ENCODE results near the gene KIF26B.
"Not testable (repeated sequence)": the region's sequence is repeated elsewhere in the genome, so short reads cannot be mapped to it uniquely, and the experiment has no call there.

KIF26B gene

GRCh38 chr1:245397771-245398170, 243.0 kb downstream of the KIF26B start:
- DNase-seq = no peak

- DNase-seq = no peak
Measured at GRCh38 chr1:245398180-245398579, 243.4 kb downstream of the KIF26B start.

- DNase-seq = no peak
Measured at GRCh38 chr1:245401881-245402587, 247.2 kb downstream of the KIF26B start.

DNA sequence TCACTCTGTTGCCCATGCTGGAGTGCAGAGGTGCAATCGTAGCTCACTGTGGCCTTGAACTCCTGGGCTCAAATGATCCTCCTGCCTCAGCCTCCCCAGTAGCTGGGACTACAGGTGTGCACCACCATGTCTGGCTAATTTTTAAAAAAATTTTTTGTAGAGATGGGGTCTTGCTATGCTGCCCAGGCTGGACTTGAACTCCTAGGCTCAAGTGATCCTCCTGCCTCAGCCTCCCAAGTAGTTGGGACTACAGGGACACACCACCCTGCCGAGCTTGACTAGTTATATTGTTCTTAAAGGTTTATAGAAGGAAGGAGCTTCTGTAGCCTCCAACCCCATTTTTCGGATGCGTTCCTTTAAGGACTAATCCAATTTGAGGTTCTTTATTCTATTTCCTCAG, 248.2 kb downstream of the KIF26B start:
- not testable (repeated sequence) for DNase-seq

GRCh38 chr1:245404527-245404926, 249.7 kb downstream of the KIF26B start:
- no peak for DNase-seq

- DNase-seq = no peak
Measured at GRCh38 chr1:245404952-245405351, 250.2 kb downstream of the KIF26B start.

GRCh38 chr1:245406426-245406825, 251.6 kb downstream of the KIF26B start:
- DNase-seq = no peak

- DNase-seq = no peak
Measured at GRCh38 chr1:245407983-245408382, 253.2 kb downstream of the KIF26B start.

DNA sequence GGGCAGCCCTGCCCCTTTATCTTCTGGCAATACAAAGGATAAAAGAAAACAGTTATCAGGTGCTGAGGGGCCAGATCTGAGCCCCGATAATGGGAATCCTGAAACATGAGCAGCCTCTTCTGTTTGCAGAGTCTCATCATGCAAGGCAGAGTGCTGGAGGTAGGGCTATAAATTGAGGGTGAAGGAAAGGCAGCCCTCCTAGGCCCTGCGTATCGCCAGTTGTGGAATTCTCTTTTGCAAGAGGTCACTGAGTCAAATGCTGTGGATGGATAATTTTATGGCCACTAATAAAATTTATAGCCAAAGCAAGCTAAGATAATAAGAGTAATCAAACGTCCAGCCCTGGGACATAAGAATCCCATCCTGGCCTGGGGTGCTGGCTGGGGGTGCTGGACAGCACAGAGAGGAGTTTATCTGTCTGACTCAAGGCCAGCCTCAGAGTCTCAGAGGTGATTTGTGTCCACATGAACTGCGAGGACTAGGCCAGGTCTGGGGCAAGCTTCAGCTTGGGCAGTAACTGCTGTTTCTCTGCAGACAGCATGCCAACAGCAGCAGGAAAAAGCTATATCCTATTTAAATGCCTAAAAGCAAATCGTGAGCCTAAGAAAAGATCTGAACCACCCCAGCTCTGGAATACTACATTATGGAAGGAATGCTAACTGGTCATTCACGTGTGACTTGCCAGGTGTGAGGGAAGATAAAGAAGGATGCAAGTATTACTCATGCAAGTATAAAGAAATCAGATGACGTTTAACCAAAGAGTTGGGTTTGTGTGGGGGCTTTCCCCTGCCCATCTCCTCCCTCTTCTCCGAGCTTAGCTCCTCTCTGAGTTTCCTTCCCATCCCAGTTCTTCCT, 254.8 kb downstream of the KIF26B start:
- DNase-seq = no peak

GRCh38 chr1:245411245-245412036, 256.7 kb downstream of the KIF26B start:
- DNase-seq = no peak

DNA sequence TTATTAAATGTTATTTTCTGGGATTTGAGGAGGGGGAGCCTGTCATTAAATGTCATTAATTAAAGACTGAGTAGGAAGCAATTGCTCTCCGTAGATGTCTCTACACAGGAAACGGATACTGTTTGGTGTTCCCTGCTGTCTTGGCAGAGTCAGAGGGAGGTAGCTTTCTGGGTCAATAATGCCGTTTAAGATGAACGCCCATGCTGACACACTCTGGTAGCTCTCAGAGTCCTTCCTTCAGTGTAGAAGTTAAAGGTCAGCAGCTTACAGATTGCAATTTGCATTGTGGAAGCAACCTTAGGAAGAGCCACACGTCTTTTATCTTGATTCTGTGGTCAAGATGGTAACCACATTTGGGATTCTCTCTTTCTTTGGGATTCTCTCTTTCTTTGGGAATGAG, 257.5 kb downstream of the KIF26B start:
- DNase-seq = no peak

GRCh38 chr1:245416781-245417180, 262.0 kb downstream of the KIF26B start:
- no peak for DNase-seq

DNA sequence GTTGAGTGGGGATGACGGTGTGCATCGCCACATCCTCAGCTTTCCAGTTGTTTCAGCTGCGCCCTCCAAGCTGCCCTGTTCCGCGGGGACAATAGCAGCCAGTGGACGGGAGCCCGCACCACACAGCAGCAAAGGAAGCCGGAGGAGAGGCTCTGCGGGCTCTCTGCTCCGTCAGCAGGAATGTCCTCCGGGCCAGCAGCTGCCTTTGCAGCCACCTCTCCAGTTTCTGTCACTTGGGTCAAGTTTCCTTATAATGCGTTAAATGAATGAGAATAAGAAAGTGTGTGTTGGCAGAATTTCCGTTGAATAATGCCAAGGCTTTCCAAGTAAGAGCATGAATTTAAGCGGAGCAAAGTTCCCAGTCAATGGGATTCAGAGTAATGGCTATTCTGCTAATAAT, 263.3 kb downstream of the KIF26B start:
- peak; percentile 34 for DNase-seq

GRCh38 chr1:245419461-245419978, 264.7 kb downstream of the KIF26B start:
- DNase-seq = peak; percentile 56

GRCh38 chr1:245419989-245420388, 265.2 kb downstream of the KIF26B start:
- DNase-seq = no peak

DNA sequence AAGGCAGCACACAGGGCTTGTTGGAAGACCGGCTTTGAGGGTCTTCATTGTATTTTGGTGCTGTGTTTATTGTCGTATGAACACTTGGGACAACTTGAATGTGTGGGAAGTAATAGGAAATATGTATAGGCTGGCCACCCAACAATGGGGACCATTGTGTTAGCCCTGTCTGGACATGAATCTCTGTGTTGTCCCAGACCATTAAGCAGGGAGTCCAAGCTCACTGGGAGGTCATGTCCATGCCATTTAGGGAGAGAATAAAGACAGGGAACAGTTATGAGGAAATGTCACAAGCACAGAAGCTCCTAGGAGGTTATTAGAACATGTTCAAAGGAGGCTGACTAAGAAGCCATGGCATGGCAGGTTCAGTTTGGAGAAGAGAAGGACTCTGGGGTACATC, 266.1 kb downstream of the KIF26B start:
- no peak for DNase-seq

- DNase-seq = no peak
Measured at GRCh38 chr1:245428681-245429080, 273.9 kb downstream of the KIF26B start.

DNA sequence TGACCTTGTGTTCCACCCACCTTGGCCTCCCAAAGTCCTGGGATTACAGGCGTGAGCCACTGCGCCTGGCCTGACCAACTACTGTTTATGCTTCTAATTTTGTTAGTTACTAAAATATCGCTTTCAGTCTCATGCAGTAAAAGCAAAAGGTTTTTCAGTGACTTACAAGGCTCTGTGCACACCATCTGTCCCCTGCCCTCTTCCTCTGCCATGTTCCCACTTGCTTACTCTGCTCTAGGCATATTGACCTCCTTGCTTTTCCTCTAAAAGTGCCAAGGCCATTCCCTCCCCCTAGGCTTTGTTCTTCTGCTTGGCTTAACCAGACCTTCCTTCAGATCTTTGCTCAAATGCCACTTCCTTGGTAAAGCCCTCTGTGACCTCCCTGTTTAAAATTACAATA, 276.9 kb downstream of the KIF26B start:
- no peak for DNase-seq

- DNase-seq = no peak
Measured at GRCh38 chr1:245432228-245432875, 277.6 kb downstream of the KIF26B start.

DNA sequence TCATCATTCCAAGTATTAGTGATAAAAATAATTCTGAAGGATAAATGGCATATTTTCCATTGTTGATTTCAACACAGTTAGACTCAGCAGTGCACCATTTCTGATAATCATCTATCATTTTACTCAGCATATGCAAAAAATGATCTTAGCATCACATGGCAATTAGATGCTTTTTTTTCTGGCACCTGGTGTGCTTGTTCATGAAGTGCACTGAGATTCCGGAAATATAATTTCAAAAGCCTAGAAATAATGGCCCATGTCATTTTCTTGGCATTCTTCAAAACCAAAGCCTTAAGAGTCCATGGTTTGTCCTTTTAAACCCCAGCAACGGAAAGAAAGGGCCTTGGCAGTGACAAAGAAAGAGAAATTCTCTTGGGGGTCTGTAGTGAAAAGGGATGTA, 278.8 kb downstream of the KIF26B start:
- no peak for DNase-seq

DNA sequence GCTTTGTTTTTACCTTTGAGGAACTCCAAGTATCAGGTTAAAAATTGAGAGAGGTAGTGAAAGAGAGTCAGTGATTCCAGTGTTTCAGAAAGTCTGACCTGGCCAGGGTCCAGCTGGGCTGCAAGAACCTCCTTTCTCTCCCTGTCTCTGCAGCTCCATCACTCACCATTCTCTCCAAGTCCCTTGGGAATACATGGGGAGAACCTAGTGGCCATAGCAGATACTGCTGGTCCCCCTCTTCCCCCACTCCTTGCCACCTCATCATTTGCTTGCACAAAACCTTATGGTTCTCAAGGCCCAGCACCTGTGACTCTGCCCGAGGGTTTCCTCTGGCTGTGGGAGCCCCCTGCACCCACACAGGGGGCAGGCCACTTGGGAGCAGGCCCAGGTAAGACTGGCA, 279.5 kb downstream of the KIF26B start:
- no peak for DNase-seq

DNA sequence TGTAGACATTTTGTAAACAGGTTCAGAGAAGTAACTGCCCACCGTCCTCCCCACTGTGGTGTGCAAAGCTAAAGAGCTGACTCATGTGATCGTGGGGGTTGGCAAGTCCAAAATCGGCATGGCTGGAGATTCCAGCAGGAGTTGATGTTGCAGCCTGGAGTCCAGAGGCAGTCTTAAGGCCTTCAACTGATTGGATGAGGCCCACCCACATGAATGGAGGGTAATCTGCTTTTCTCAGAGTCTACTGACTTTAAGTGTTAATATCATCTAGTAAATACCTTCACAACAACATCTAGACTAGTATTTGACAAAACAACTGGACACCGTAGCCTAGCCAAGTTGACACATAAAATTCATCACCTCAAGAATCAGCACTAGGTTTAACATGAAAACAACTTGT, 281.6 kb downstream of the KIF26B start:
- DNase-seq = no peak

Data from retina (tissue), 1 donor.